H9 (cell line): ENCODE data around the gene C22orf23. TPM values are rescaled to one million over a fixed set of nuclear protein-coding genes. Genes with fewer than 3 reads are reported as not detected.

Experiments
- DNase-seq: peaks from one replicate; pipeline ENCODE4 v3.0.0-alpha.2; 2017
- H2AFZ ChIP-seq: one replicate; pipeline ENCODE4 v1.6.1; 2013; ENCODE audit warnings: mild to moderate bottlenecking, low read length, control low read depth, moderate library complexity
- H2AK5ac ChIP-seq: 2 replicates; pipeline ENCODE4 v1.6.1; 2013; ENCODE audit warnings: low read length, control low read depth, mixed read lengths; ENCODE audit not compliant: insufficient read length
- H2BK120ac ChIP-seq: one replicate; pipeline ENCODE4 v1.6.1; 2013; ENCODE audit warnings: low read depth, mild to moderate bottlenecking, low read length, control low read depth, inconsistent platforms; ENCODE audit not compliant: poor library complexity, severe bottlenecking
- H2BK12ac ChIP-seq: 2 replicates; pipeline ENCODE4 v1.6.1; 2013; ENCODE audit warnings: low read length, control low read depth, mixed read lengths, low read depth; ENCODE audit not compliant: insufficient read length
- H2BK15ac ChIP-seq: 2 replicates; pipeline ENCODE4 v1.6.1; 2013; ENCODE audit warnings: low read depth, low read length, control low read depth
- H2BK20ac ChIP-seq: one replicate; pipeline ENCODE4 v1.6.1; 2013; ENCODE audit warnings: low read depth, mild to moderate bottlenecking, low read length, control low read depth, inconsistent platforms; ENCODE audit not compliant: poor library complexity, severe bottlenecking
- H2BK5ac ChIP-seq: 2 replicates; pipeline ENCODE4 v1.6.1; 2013; ENCODE audit warnings: low read length, control low read depth, mixed read lengths; ENCODE audit not compliant: insufficient read length
- H3K14ac ChIP-seq: 2 replicates; pipeline ENCODE4 v1.6.1; 2013; ENCODE audit warnings: low read length, control low read depth; ENCODE audit not compliant: insufficient read depth
- H3K18ac ChIP-seq: 2 replicates; pipeline ENCODE4 v1.6.1; 2013; ENCODE audit warnings: low read depth, mild to moderate bottlenecking, mixed read lengths, low read length, control low read depth; ENCODE audit not compliant: insufficient read length
- H3K23ac ChIP-seq: 2 replicates; pipeline ENCODE4 v1.6.1; 2013; ENCODE audit warnings: low read length, control low read depth, mixed read lengths, low read depth; ENCODE audit not compliant: insufficient read length
- H3K23me2 ChIP-seq: 2 replicates; pipeline ENCODE4 v1.6.1; 2013; ENCODE audit warnings: low read depth, mild to moderate bottlenecking, mixed read lengths, low read length, control low read depth; ENCODE audit not compliant: insufficient read length, poor library complexity, severe bottlenecking
- H3K27ac ChIP-seq: 2 replicates; pipeline ENCODE4 v1.5.1; 2013; ENCODE audit warnings: low read length, control low read depth, mixed read lengths, low read depth; ENCODE audit not compliant: insufficient read length
- H3K27me3 ChIP-seq: 2 replicates; pipeline ENCODE4 v1.6.1; 2013; ENCODE audit warnings: low read length, control low read depth, inconsistent platforms; ENCODE audit not compliant: insufficient read depth
- H3K4ac ChIP-seq: 2 replicates; pipeline ENCODE4 v1.6.1; 2013; ENCODE audit warnings: low read depth, mild to moderate bottlenecking, control low read depth, inconsistent platforms, low read length, moderate library complexity
- H3K4me1 ChIP-seq: 2 replicates; pipeline ENCODE4 v1.6.1; 2013; ENCODE audit warnings: low read length, control low read depth, inconsistent platforms; ENCODE audit not compliant: insufficient read depth
- H3K4me2 ChIP-seq: 2 replicates; pipeline ENCODE4 v1.6.1; 2013; ENCODE audit warnings: low read length, control low read depth, mixed read lengths; ENCODE audit not compliant: insufficient read length, insufficient read depth
- H3K56ac ChIP-seq: 2 replicates; pipeline ENCODE4 v1.6.1; 2013; ENCODE audit warnings: low read depth, mild to moderate bottlenecking, mixed read lengths, low read length, control low read depth; ENCODE audit not compliant: insufficient read length
- H3K79me1 ChIP-seq: 2 replicates; pipeline ENCODE4 v1.6.1; 2013; ENCODE audit warnings: low read depth, mild to moderate bottlenecking, moderate library complexity, low read length, control low read depth, inconsistent platforms; ENCODE audit not compliant: insufficient read depth, poor library complexity, severe bottlenecking
- H3K79me2 ChIP-seq: 2 replicates; pipeline ENCODE4 v1.6.1; 2013; ENCODE audit warnings: low read length, control low read depth, inconsistent platforms; ENCODE audit not compliant: insufficient read depth
- H3K9ac ChIP-seq: 2 replicates; pipeline ENCODE4 v1.6.1; 2013; ENCODE audit warnings: low read length, control low read depth, mixed read lengths; ENCODE audit not compliant: insufficient read length; ENCODE audit errors: extremely low read depth
- H3K9me3 ChIP-seq: one replicate; pipeline ENCODE4 v1.6.1; 2013; ENCODE audit warnings: low read depth, low read length, inconsistent platforms; ENCODE audit not compliant: control insufficient read depth
- H3T11ph ChIP-seq: one replicate; pipeline ENCODE4 v1.6.1; 2013; ENCODE audit warnings: mild to moderate bottlenecking, low read length, control low read depth, inconsistent platforms
- H4K20me1 ChIP-seq: one replicate; pipeline ENCODE4 v1.6.1; 2013; ENCODE audit not compliant: control insufficient read depth, insufficient read length, insufficient read depth
- H4K5ac ChIP-seq: 2 replicates; pipeline ENCODE4 v1.6.1; 2013; ENCODE audit warnings: low read depth, mild to moderate bottlenecking, mixed read lengths, low read length, control low read depth; ENCODE audit not compliant: insufficient read length
- H4K8ac ChIP-seq: replicated peaks from 2 replicates; pipeline ENCODE4 v1.6.1; 2013; ENCODE audit warnings: low read length, control low read depth, mixed read lengths, low read depth; ENCODE audit not compliant: insufficient read length
- H4K91ac ChIP-seq: 2 replicates; pipeline ENCODE4 v1.6.1; 2013; ENCODE audit warnings: low read depth, mild to moderate bottlenecking, moderate library complexity, mixed read lengths, low read length, control low read depth; ENCODE audit not compliant: insufficient read length
- H3K27ac Mint-ChIP-seq, 3 experiments: 2 replicates in 2 of 3; 3 replicates in 1 of 3; pipeline ENCODE4 v1.8.0; 2020 to 2021; ENCODE audit warnings: mixed read lengths in 3 of 3, mild to moderate bottlenecking in 1 of 3, moderate library complexity in 1 of 3
- H3K27me3 Mint-ChIP-seq: 2 replicates; pipeline ENCODE4 v1.8.0; 2021; ENCODE audit warnings: low read depth, mild to moderate bottlenecking, moderate library complexity, mixed read lengths
- H3K36me3 Mint-ChIP-seq, 3 experiments: 2 replicates in 2 of 3; 3 replicates in 1 of 3; pipeline ENCODE4 v1.8.0; 2020 to 2021; ENCODE audit warnings: low read depth in 3 of 3, mixed read lengths in 3 of 3; ENCODE audit not compliant: insufficient read depth in 1 of 3
- H3K4me1 Mint-ChIP-seq, 2 experiments: 2 replicates each; pipeline ENCODE4 v1.8.0; 2020; ENCODE audit warnings: mixed read lengths in 2 of 2
- H3K4me3 Mint-ChIP-seq, 2 experiments: 2 replicates in 1 of 2; 3 replicates in 1 of 2; pipeline ENCODE4 v1.8.0; 2020 to 2021; ENCODE audit warnings: mild to moderate bottlenecking in 2 of 2, mixed read lengths in 2 of 2, moderate library complexity in 1 of 2
- H3K9me3 Mint-ChIP-seq, 2 experiments: 2 replicates in 1 of 2; 3 replicates in 1 of 2; pipeline ENCODE4 v1.8.0; 2020; ENCODE audit warnings: mild to moderate bottlenecking in 2 of 2, mixed read lengths in 2 of 2, moderate library complexity in 1 of 2
- CTCF ChIP-seq: fragments of 200-600 bp; sonication (generic); conservative IDR thresholded peaks from 3 replicates; pipeline ENCODE4 v1.8.0; 2021; ENCODE audit warnings: antibody characterized with exemption, mild to moderate bottlenecking
- WGBS: extraction: QIAGEN DNeasy Blood & Tissue Kit; methylation state at CpG from one replicate; pipeline ENCODE4 v1.1.7; 2013; ENCODE audit warnings: missing lambda C conversion rate, low lambda C conversion rate, mixed read lengths; ENCODE audit not compliant: insufficient read length; ENCODE audit errors: extremely low coverage; 5-methylcytosine and 5-hydroxymethylcytosine counted together
- total RNA-seq: library from RNA; stranded (reverse); gene quantifications from 2 replicates; pipeline ENCODE4 v1.2.1, GENCODE V29; 2021

C22orf23 gene
- total RNA-seq, 1 experiment from 2014 or later, result 0.57 TPM

GRCh38 chr22:37913233-37913721 lies 40.1 kb downstream of the C22orf23 start:
- Histone ChIP-seq H3K9ac (no peak overlapping the region), H3K4ac (no peak overlapping the region), H2BK15ac (no peak overlapping the region), H4K5ac (no peak overlapping the region), H3K18ac (no peak overlapping the region), H4K8ac (no peak overlapping the region), H4K20me1 (no peaks in the 10 kb centered on the region), H3K14ac (no peak overlapping the region), H3K27ac (no peak overlapping the region), H2AK5ac (no peak overlapping the region), H4K91ac (no peak overlapping the region), H3K23me2 (no peaks in the 10 kb centered on the region), H2AFZ (no peak overlapping the region), H2BK12ac (no peak overlapping the region), H3K79me1 (no peaks in the 10 kb centered on the region), H3K27me3 (no peaks in the 10 kb centered on the region), H3K9me3 (no peaks in the 10 kb centered on the region), H2BK120ac (no peak overlapping the region), H3K4me2 (no peak overlapping the region), H3K4me1 (no peaks in the 10 kb centered on the region), H3K23ac (no peak overlapping the region), H3T11ph (no peak overlapping the region), H2BK20ac (no peak overlapping the region), H2BK5ac (no peak overlapping the region), H3K79me2 (no peaks in the 10 kb centered on the region), H3K56ac (no peak overlapping the region)
- H3K9me3 Mint-ChIP-seq, result no peaks in the 10 kb centered on the region
- peaks cover 5 to 45% (median 27%) of the 10 kb centered on the region in 3 experiments; a peak in 6 of 7 replicates for H3K36me3 Mint-ChIP-seq
- no peak overlapping the region for H3K4me3 Mint-ChIP-seq
- no CpG with 5 or more reads among the region's 7 CpGs for WGBS
- no peaks in the 10 kb centered on the region for H3K27me3 Mint-ChIP-seq
- H3K27ac Mint-ChIP-seq, result peak overlapping the region; percentile 23 to 73 (median 34); a peak in 1 of 7 replicates
- peaks cover 25 to 26% of the 10 kb centered on the region in 2 experiments for H3K4me1 Mint-ChIP-seq
- no peak for DNase-seq
- TF ChIP-seq CTCF, result no peak
